K562 (cell line): ENCODE measurements around the gene THAP11. TPM values are rescaled to one million over a fixed set of nuclear protein-coding genes. Genes with fewer than 3 reads are reported as not detected.

Experiments used
- AFF1 ChIP-seq, 2 experiments: fragments of 450-650 bp; IDR thresholded peaks; 2 replicates each; pipeline ENCODE4 v1.6.1; 2018; ENCODE audit warnings: mild to moderate bottlenecking in 2 of 2, low read depth in 1 of 2; ENCODE audit not compliant: partially characterized antibody in 2 of 2
- E2F1 ChIP-seq: sonication (generic); formaldehyde crosslinking; IDR thresholded peaks from 2 replicates; pipeline ENCODE4 v1.8.1; 2023; ENCODE audit warnings: mild to moderate bottlenecking, missing genetic modification reagents, moderate library complexity
- FOSL1 ChIP-seq: fragments of 200-800 bp; sonication (Bioruptor generic); conservative IDR thresholded peaks from 2 replicates; pipeline ENCODE4 v1.6.1; 2016; ENCODE audit warnings: missing genetic modification characterization, missing compliant biosample characterization
- GABPA ChIP-seq: fragments of 200-800 bp; sonication (Bioruptor generic); conservative IDR thresholded peaks from 2 replicates; pipeline ENCODE4 v1.6.1; 2016; ENCODE audit warnings: low read depth, missing genetic modification characterization, missing compliant biosample characterization
- HDAC3 ChIP-seq: fragments of 450-650 bp; IDR thresholded peaks from 2 replicates; pipeline ENCODE4 v1.6.1; 2018; ENCODE audit warnings: borderline replicate concordance, mild to moderate bottlenecking, moderate library complexity; ENCODE audit not compliant: partially characterized antibody
- ID3 ChIP-seq, 2 experiments: fragments of 250-450 bp in 1 of 2; fragments of 450-650 bp in 1 of 2; sonication (Bioruptor Pico) in 1 of 2; IDR thresholded peaks; 2 replicates each; pipeline versions ENCODE4 v1.6.1 to v1.8.0; 2016 to 2021; ENCODE audit warnings: mild to moderate bottlenecking in 2 of 2, moderate library complexity in 2 of 2, missing compliant biosample characterization in 1 of 2, missing genetic modification characterization in 1 of 2
- POLR2B ChIP-seq: fragments of 450-650 bp; IDR thresholded peaks from 2 replicates; pipeline ENCODE4 v1.6.1; 2018; ENCODE audit warnings: low read depth; ENCODE audit not compliant: partially characterized antibody
- RFX7 ChIP-seq: fragments of 250-450 bp; sonication (Bioruptor Pico); IDR thresholded peaks from 2 replicates; pipeline ENCODE4 v1.5.1; 2021; ENCODE audit warnings: mild to moderate bottlenecking
- RHOXF2B ChIP-seq: fragments of 250-450 bp; sonication (Bioruptor Pico); conservative IDR thresholded peaks from 2 replicates; pipeline ENCODE4 v1.5.1; 2021
- SOX6 ChIP-seq: fragments of 450-650 bp; IDR thresholded peaks from 2 replicates; pipeline ENCODE4 v1.6.1; 2014; ENCODE audit warnings: mild to moderate bottlenecking
- SPI1 ChIP-seq: IDR thresholded peaks from 2 replicates; pipeline ENCODE4 v1.6.1; 2011; ENCODE audit warnings: low read depth, low read length, control low read depth, borderline replicate concordance
- TOE1 ChIP-seq, 2 experiments: fragments of 450-650 bp in 1 of 2; sonication (generic) in 1 of 2; formaldehyde crosslinking in 1 of 2; IDR thresholded peaks; 2 replicates each; pipeline versions ENCODE4 v1.7.1 to v1.8.0; 2016 to 2022; ENCODE audit warnings: borderline replicate concordance in 2 of 2, mild to moderate bottlenecking in 2 of 2, antibody characterized with exemption in 1 of 2, inconsistent platforms in 1 of 2, low read depth in 1 of 2, missing genetic modification reagents in 1 of 2, moderate library complexity in 1 of 2
- ZNF143 ChIP-seq: sonication (generic); formaldehyde crosslinking; IDR thresholded peaks from 2 replicates; pipeline ENCODE4 v1.9.0; 2022; ENCODE audit warnings: mild to moderate bottlenecking, missing genetic modification reagents
- ZNF224 ChIP-seq: sonication (generic); formaldehyde crosslinking; IDR thresholded peaks from 2 replicates; pipeline ENCODE4 v1.8.0; 2022; ENCODE audit warnings: mild to moderate bottlenecking, missing genetic modification reagents
- polyA plus RNA-seq, 8 experiments: library from polyadenylated mRNA; depleted of rRNA in 4 of 8; stranded (reverse) in 5 of 8; unstranded in 3 of 8; fragments of >200 nt; fragmentation: Nextera tagmentation in 2 of 8; fragmentation: Illumina TruSeq in 1 of 8; extraction: Ambion mirVana in 2 of 8; extraction: Trizol in 1 of 8; gene quantifications; 2 replicates each; pipeline versions ENCODE4 v1.2.1 to v1.2.3, GENCODE V29; 2011 to 2014; ENCODE audit warnings: inconsistent platforms in 1 of 8, missing spikeins in 1 of 8
- total RNA-seq, 7 experiments: library from RNA; depleted of rRNA in 6 of 7; stranded (reverse); fragments of >200 nt in 6 of 7; fragmentation: Illumina TruSeq in 2 of 7; extraction: Trizol in 2 of 7; gene quantifications; 2 replicates each; pipeline versions ENCODE4 v1.2.1 to v1.2.3, GENCODE V29; 2011 to 2021; ENCODE audit warnings: low replicate concordance in 1 of 7
- TF ChIP-seq, protein P1 (sequence below): fragments of 150-350 bp; IDR thresholded peaks from 2 replicates; pipeline ENCODE4 v1.6.1; 2014; ENCODE audit warnings: low read depth, mild to moderate bottlenecking, low read length, borderline replicate concordance

The THAP11 gene
- total and polyA plus RNA-seq, 9 of the 15 experiments (the other 6 are each of a cell fraction or from before 2014, with no cell fraction given): 2.4 to 31.6 (median 21.4) TPM

GRCh38 chr16:67841816-67842508 is at the start of gene THAP11 (continued):
- TF ChIP-seq E2F1 (CRISPR knock-in tag) (peak; percentile 92), POLR2B (peak; percentile 79), GABPA (tag) (peak; percentile 97), SPI1 (peak; percentile 19; the same call in 1 of the 2 replicates), FOSL1 (tag) (peak; percentile 33; the same call in 1 of the 2 replicates), RHOXF2B (no peak), TOE1 (IDR thresholded peaks at IDR 0.05; ENCODE audit: borderline replicate concordance) (peak; percentile 44; the same call in 1 of the 2 replicates), TOE1 (CRISPR knock-in tag; IDR thresholded peaks at IDR 0.05; ENCODE audit: borderline replicate concordance, low read depth) (no peak), HDAC3 (no peak), SOX6 (0 out of 2 replicates have a peak, but pooled peaks have one; percentile 6), ZNF224 (no peak), ZNF143 (CRISPR knock-in tag) (peak; percentile 95), ID3 (CRISPR knock-in tag; IDR thresholded peaks at IDR 0.05) (no peak), ID3 (tag; IDR thresholded peaks at IDR 0.05) (peak; percentile 62; the same call in 1 of the 2 replicates), RFX7 (CRISPR knock-in tag) (no peak), AFF1 (IDR thresholded peaks at IDR 0.05; ENCODE audit: low read depth in 1 of 2, partially characterized antibody in 2 of 2) (peak in 1 of 2 experiments; percentile 95)
- TF ChIP-seq, protein P1, sequence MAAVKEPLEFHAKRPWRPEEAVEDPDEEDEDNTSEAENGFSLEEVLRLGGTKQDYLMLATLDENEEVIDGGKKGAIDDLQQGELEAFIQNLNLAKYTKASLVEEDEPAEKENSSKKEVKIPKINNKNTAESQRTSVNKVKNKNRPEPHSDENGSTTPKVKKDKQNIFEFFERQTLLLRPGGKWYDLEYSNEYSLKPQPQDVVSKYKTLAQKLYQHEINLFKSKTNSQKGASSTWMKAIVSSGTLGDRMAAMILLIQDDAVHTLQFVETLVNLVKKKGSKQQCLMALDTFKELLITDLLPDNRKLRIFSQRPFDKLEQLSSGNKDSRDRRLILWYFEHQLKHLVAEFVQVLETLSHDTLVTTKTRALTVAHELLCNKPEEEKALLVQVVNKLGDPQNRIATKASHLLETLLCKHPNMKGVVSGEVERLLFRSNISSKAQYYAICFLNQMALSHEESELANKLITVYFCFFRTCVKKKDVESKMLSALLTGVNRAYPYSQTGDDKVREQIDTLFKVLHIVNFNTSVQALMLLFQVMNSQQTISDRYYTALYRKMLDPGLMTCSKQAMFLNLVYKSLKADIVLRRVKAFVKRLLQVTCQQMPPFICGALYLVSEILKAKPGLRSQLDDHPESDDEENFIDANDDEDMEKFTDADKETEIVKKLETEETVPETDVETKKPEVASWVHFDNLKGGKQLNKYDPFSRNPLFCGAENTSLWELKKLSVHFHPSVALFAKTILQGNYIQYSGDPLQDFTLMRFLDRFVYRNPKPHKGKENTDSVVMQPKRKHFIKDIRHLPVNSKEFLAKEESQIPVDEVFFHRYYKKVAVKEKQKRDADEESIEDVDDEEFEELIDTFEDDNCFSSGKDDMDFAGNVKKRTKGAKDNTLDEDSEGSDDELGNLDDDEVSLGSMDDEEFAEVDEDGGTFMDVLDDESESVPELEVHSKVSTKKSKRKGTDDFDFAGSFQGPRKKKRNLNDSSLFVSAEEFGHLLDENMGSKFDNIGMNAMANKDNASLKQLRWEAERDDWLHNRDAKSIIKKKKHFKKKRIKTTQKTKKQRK: no peak
